PC-9 (cell line): Measurements from ENCODE around the gene S1PR5. TPM values are rescaled to one million over a fixed set of nuclear protein-coding genes. Genes with fewer than 3 reads are reported as not detected.

Source experiments
- BruUV-seq: library from RNA; stranded (reverse); fragments of 400-500 nt; replicated peaks from 2 replicates; lab custom pipeline; 2021; lab: Mats Ljungman, UMichigan
- CTCF ChIA-PET: fragments of 300-600 bp; sonication (Branson Sonifier 250); formaldehyde crosslinking; loops from one replicate; lab custom pipeline; 2022; ENCODE audit warnings: antibody characterized with exemption; lab: Charles Lee
- POLR2A ChIA-PET: fragments of 300-600 bp; sonication (Branson Sonifier 250); formaldehyde crosslinking; loops from one replicate; lab custom pipeline; 2022; ENCODE audit warnings: antibody characterized with exemption; ENCODE audit not compliant: unreplicated experiment; lab: Charles Lee
- DNase-seq, 2 experiments: peaks; one replicate each; pipeline versions ENCODE4 v3.0.0 to v3.0.0-alpha.2; 2015 to 2022; ENCODE audit warnings: mixed read lengths in 1 of 2
- H2AFZ ChIP-seq: fragments of 200-600 bp; sonication (generic); 2 replicates; pipeline ENCODE4 v1.8.1; 2017; ENCODE audit warnings: antibody characterized with exemption
- H3F3A ChIP-seq: fragments of 200-600 bp; sonication (generic); 2 replicates; pipeline ENCODE4 v1.8.1; 2017; ENCODE audit warnings: antibody characterized with exemption, mild to moderate bottlenecking, low read depth; ENCODE audit not compliant: insufficient read depth
- H3K27ac ChIP-seq: fragments of 200-600 bp; sonication (generic); 2 replicates; pipeline ENCODE4 v1.6.1; 2016; ENCODE audit warnings: mixed run types
- H3K27me3 ChIP-seq: fragments of 200-600 bp; sonication (generic); 2 replicates; pipeline ENCODE4 v1.6.1; 2016; ENCODE audit warnings: low read depth, mixed run types; ENCODE audit not compliant: insufficient read depth
- H3K36me3 ChIP-seq: fragments of 200-600 bp; sonication (generic); 2 replicates; pipeline ENCODE4 v1.6.1; 2016; ENCODE audit warnings: low read depth, mixed run types
- H3K4me1 ChIP-seq: fragments of 200-600 bp; sonication (generic); replicated peaks from 2 replicates; pipeline ENCODE4 v1.6.1; 2016; ENCODE audit warnings: mixed run types; ENCODE audit not compliant: insufficient read depth
- H3K4me2 ChIP-seq: fragments of 200-600 bp; sonication (generic); 2 replicates; pipeline ENCODE4 v1.6.1; 2017; ENCODE audit warnings: mixed run types
- H3K4me3 ChIP-seq: fragments of 200-600 bp; sonication (generic); 2 replicates; pipeline ENCODE4 v1.6.1; 2016; ENCODE audit warnings: mixed run types
- H3K79me2 ChIP-seq: fragments of 200-600 bp; sonication (generic); 2 replicates; pipeline ENCODE4 v1.6.1; 2017; ENCODE audit warnings: low read depth, mixed run types
- H3K9me2 ChIP-seq: fragments of 200-600 bp; sonication (generic); 2 replicates; pipeline ENCODE4 v1.8.1; 2017; ENCODE audit warnings: mild to moderate bottlenecking; ENCODE audit not compliant: insufficient read depth
- H3K9me3 ChIP-seq: fragments of 200-600 bp; sonication (generic); 2 replicates; pipeline ENCODE4 v1.8.1; 2016; ENCODE audit warnings: low read depth; ENCODE audit not compliant: insufficient read depth
- H4K20me1 ChIP-seq: fragments of 200-600 bp; sonication (generic); 2 replicates; pipeline ENCODE4 v1.8.1; 2017; ENCODE audit not compliant: insufficient read depth
- CTCF ChIP-seq: fragments of 200-600 bp; sonication (generic); conservative IDR thresholded peaks from 2 replicates; pipeline ENCODE4 v1.6.1; 2017; ENCODE audit warnings: mixed run types, antibody characterized with exemption, mild to moderate bottlenecking, moderate library complexity
- EZH2 ChIP-seq: fragments of 200-600 bp; sonication (generic); IDR thresholded peaks from 2 replicates; pipeline ENCODE4 v1.8.0; 2017; ENCODE audit warnings: antibody characterized with exemption, low read depth
- intact Hi-C: fragments of 100-400 bp; cut with micrococcal nuclease; formaldehyde crosslinking; loops from one replicate; pipeline ENCODE4 v1.10.0; 2022; ENCODE audit not compliant: unreplicated experiment
- total RNA-seq: library from RNA; stranded (reverse); gene quantifications from 2 replicates; pipeline ENCODE4 v1.2.3, GENCODE V29; 2021

Gene S1PR5
- total RNA-seq, 1 experiment from 2014 or later, result 9.5 TPM

- Histone ChIP-seq H3K79me2 (no peaks in the 10 kb centered on the region), H3K4me1 (peaks cover 28% of the 10 kb centered on the region), H3K4me3 (peak overlapping the region; percentile 82), H2AFZ (peak overlapping the region; percentile 97), H4K20me1 (0 out of 2 replicates have a peak, but pooled peaks cover 4% of the 10 kb centered on the region), H3F3A (peaks cover 33% of the 10 kb centered on the region), H3K36me3 (no peaks in the 10 kb centered on the region), H3K27ac (no peak overlapping the region), H3K27me3 (peaks cover 4% of the 10 kb centered on the region; the same call in 1 of the 2 replicates), H3K9me3 (no peaks in the 10 kb centered on the region), H3K4me2 (peak overlapping the region; percentile 97), H3K9me2 (no peaks in the 10 kb centered on the region)
- BruUV-seq, result no TSS peak
- DNase-seq, result peak in 1 of 2 experiments; percentile 65
- intact Hi-C loops, result no loop called here
- ChIA-PET POLR2A (interaction anchor here (0.7 kb wide), 1 partner anchor 128 kb away, joined by 20 read pairs; no protein-coding TSS in a partner anchor), CTCF (no interaction called here)
- no peak for TF ChIP-seq EZH2
- no peak for TF ChIP-seq CTCF
These were observed 655 bp upstream of the S1PR5 start for GRCh38 chr19:10517760-10518443.

GRCh38 chr19:10516671-10517286 lies 468 bp downstream of the S1PR5 start:
- CTCF ChIA-PET, result interaction anchor here (0.6 kb wide), 1 partner anchor 13 kb away, joined by 6 read pairs; no protein-coding TSS in a partner anchor
- H3K9me3 ChIP-seq, result no peaks in the 10 kb centered on the region
- TF ChIP-seq CTCF (no peak), EZH2 (no peak)
- POLR2A ChIA-PET, result no interaction called here
- H3K36me3 ChIP-seq, result no peaks in the 10 kb centered on the region
- peak; percentile 30 to 43 for DNase-seq
- H3K4me2 ChIP-seq, result peak overlapping the region; percentile 97
- H2AFZ ChIP-seq, result peak overlapping the region; percentile 97
- H3K27ac ChIP-seq, result no peak overlapping the region
- 0 out of 2 replicates have a peak, but pooled peaks cover 4% of the 10 kb centered on the region for H4K20me1 ChIP-seq
- peaks cover 37% of the 10 kb centered on the region for H3F3A ChIP-seq
- BruUV-seq, result no TSS peak
- H3K4me3 ChIP-seq, result peak overlapping the region; percentile 82
- peaks cover 28% of the 10 kb centered on the region for H3K4me1 ChIP-seq
- H3K79me2 ChIP-seq, result no peaks in the 10 kb centered on the region
- H3K9me2 ChIP-seq, result no peaks in the 10 kb centered on the region
- H3K27me3 ChIP-seq, result peaks cover 4% of the 10 kb centered on the region; the same call in 1 of the 2 replicates
- intact Hi-C loops, result no loop called here

GRCh38 chr19:10516064-10516385 lies 1.2 kb downstream of the S1PR5 start:
- TF ChIP-seq CTCF (no peak), EZH2 (no peak)
- Histone ChIP-seq H3K27me3 (peaks cover 4% of the 10 kb centered on the region; the same call in 1 of the 2 replicates), H3K4me3 (no peak overlapping the region), H3K4me1 (peaks cover 24% of the 10 kb centered on the region), H3K9me2 (no peaks in the 10 kb centered on the region), H3K79me2 (no peaks in the 10 kb centered on the region), H3K9me3 (no peaks in the 10 kb centered on the region), H3K27ac (no peak overlapping the region), H4K20me1 (0 out of 2 replicates have a peak, but pooled peaks cover 4% of the 10 kb centered on the region), H2AFZ (no peak overlapping the region), H3K4me2 (peak overlapping the region; percentile 97; the same call in 1 of the 2 replicates), H3K36me3 (no peaks in the 10 kb centered on the region), H3F3A (peaks cover 37% of the 10 kb centered on the region)
- intact Hi-C loops, result no loop called here
- DNase-seq, result no peak
- no TSS peak for BruUV-seq
- ChIA-PET CTCF (no interaction called here), POLR2A (no interaction called here)
